Germinal center (tissue), 1 donor: Measurements from ENCODE around the gene GK2.

Source experiments
- DNase-seq: peaks from one replicate; pipeline ENCODE4 v3.0.0; 2012; ENCODE audit warnings: mixed read lengths, low spot score

Gene GK2

GRCh38 chr4:79408063-79408462 is at the start of gene GK2:
GK2 (minus strand) TSS chr4:79408228; CDS start chr4:79408200, 28 bp downstream.
- DNase-seq = no peak

GRCh38 chr4:79455216-79455615 is 47.2 kb upstream of the GK2 start:
- DNase-seq = no peak

GRCh38 chr4:79454656-79455055 is 46.6 kb upstream of the GK2 start:
- DNase-seq = no peak

- DNase-seq = no peak
Measured at GRCh38 chr4:79450053-79450452, 42.0 kb upstream of the GK2 start.

- no peak for DNase-seq
Measured at GRCh38 chr4:79446145-79446544, 38.1 kb upstream of the GK2 start.

- DNase-seq = no peak
Measured at GRCh38 chr4:79445371-79445781, 37.3 kb upstream of the GK2 start.

- DNase-seq = no peak
Measured at GRCh38 chr4:79442422-79442821, 34.4 kb upstream of the GK2 start.

- DNase-seq = no peak
Measured at GRCh38 chr4:79439489-79439888, 31.5 kb upstream of the GK2 start.

GRCh38 chr4:79431839-79432238 is 23.8 kb upstream of the GK2 start:
- no peak for DNase-seq

GRCh38 chr4:79429113-79429903 is 21.3 kb upstream of the GK2 start:
- DNase-seq = no peak

- no peak for DNase-seq
Measured at GRCh38 chr4:79426989-79427388, 19.0 kb upstream of the GK2 start.

GRCh38 chr4:79425586-79425985 is 17.6 kb upstream of the GK2 start:
- no peak for DNase-seq

GRCh38 chr4:79421483-79421882 is 13.5 kb upstream of the GK2 start:
- no peak for DNase-seq

GRCh38 chr4:79413886-79414285 is 5.9 kb upstream of the GK2 start:
- DNase-seq = no peak

GRCh38 chr4:79413032-79413885 is 5.2 kb upstream of the GK2 start:
- no peak for DNase-seq

- no peak for DNase-seq
Measured at GRCh38 chr4:79404666-79405065, 3.4 kb downstream of the GK2 start.

GRCh38 chr4:79403356-79403755 is 4.7 kb downstream of the GK2 start:
- DNase-seq = no peak

GRCh38 chr4:79402332-79402851 is 5.6 kb downstream of the GK2 start:
- no peak for DNase-seq

GRCh38 chr4:79399076-79399475 is 9.0 kb downstream of the GK2 start:
- DNase-seq = no peak

- DNase-seq = no peak
Measured at GRCh38 chr4:79397951-79398350, 10.1 kb downstream of the GK2 start.

GRCh38 chr4:79396794-79397193 is 11.2 kb downstream of the GK2 start:
- DNase-seq = no peak

- no peak for DNase-seq
Measured at GRCh38 chr4:79395841-79396240, 12.2 kb downstream of the GK2 start.

GRCh38 chr4:79390890-79391289 is 17.1 kb downstream of the GK2 start:
- no peak for DNase-seq
